B cell (primary cell): ENCODE data around the gene SCMH1. TPM values are rescaled to one million over a fixed set of nuclear protein-coding genes. Genes with fewer than 3 reads are reported as not detected.

Source experiments
- ATAC-seq: fragments of 200-7000 bp; cut with Tn5 transposase; one replicate; pipeline ENCODE4 v1.10.0; 2021; ENCODE audit warnings: low read depth, mild to moderate bottlenecking, moderate number of reproducible peaks, moderate library complexity
- CTCF ChIA-PET: fragments of 350-600 bp; sonication (Branson Sonifier 250); formaldehyde crosslinking; loops from one replicate; lab custom pipeline; 2021; ENCODE audit warnings: antibody characterized with exemption, inconsistent platforms; lab: Charles Lee
- POLR2A ChIA-PET: fragments of 350-600 bp; sonication (Branson Sonifier 250); formaldehyde crosslinking; loops from one replicate; lab custom pipeline; 2021; ENCODE audit warnings: antibody characterized with exemption; lab: Charles Lee
- DNase-seq: peaks from one replicate; pipeline ENCODE4 v3.0.0; 2013
- H2AFZ ChIP-seq: 2 replicates; pipeline ENCODE4 v1.6.1; 2012; ENCODE audit warnings: mild to moderate bottlenecking, low read depth, low read length; ENCODE audit not compliant: insufficient read depth, poor library complexity, severe bottlenecking
- H3K27ac ChIP-seq, 2 donors: 1 replicate in 1 of 2; 2 replicates in 1 of 2; pipeline ENCODE4 v1.5.1; 2012 to 2013; ENCODE audit warnings: low read length in 2 of 2, mild to moderate bottlenecking in 2 of 2, moderate library complexity in 1 of 2
- H3K27me3 ChIP-seq, 4 experiments: fragments of 200-600 bp in 1 of 4; sonication (generic) in 1 of 4; replicated peaks in 1 of 4; 1 replicate in 2 of 4; 2 replicates in 2 of 4; pipeline versions ENCODE4 v1.6.1 to v1.7.0; 2013 to 2016; ENCODE audit warnings: low read length in 3 of 4, mild to moderate bottlenecking in 2 of 4, mixed read lengths in 1 of 4, moderate library complexity in 1 of 4; ENCODE audit not compliant: insufficient read depth in 4 of 4, control insufficient read depth in 3 of 4; ENCODE audit errors: control extremely low read depth in 1 of 4
- H3K36me3 ChIP-seq, 2 experiments: replicated peaks in 1 of 2; 1 replicate in 1 of 2; 2 replicates in 1 of 2; pipeline versions ENCODE4 v1.6.1 to v1.7.1; 2013; ENCODE audit warnings: low read length in 1 of 2; ENCODE audit not compliant: insufficient read depth in 2 of 2, control insufficient read depth in 1 of 2; ENCODE audit errors: control extremely low read depth in 1 of 2, extremely low read depth in 1 of 2
- H3K4me1 ChIP-seq, 2 donors: fragments of 200-600 bp in 1 of 2; sonication (generic) in 1 of 2; 1 replicate in 1 of 2; 2 replicates in 1 of 2; pipeline versions ENCODE4 v1.5.1 to v1.6.1; 2013 to 2017; ENCODE audit warnings: low read length in 2 of 2; ENCODE audit not compliant: control insufficient read depth in 2 of 2, insufficient read depth in 2 of 2
- H3K4me2 ChIP-seq: replicated peaks from 2 replicates; pipeline ENCODE3; 2012; ENCODE audit warnings: mild to moderate bottlenecking, low read depth, low read length; ENCODE audit not compliant: poor library complexity, severe bottlenecking
- H3K4me3 ChIP-seq, 5 experiments: fragments of 200-600 bp in 1 of 5; sonication (generic) in 1 of 5; 1 replicate in 3 of 5; 2 replicates in 2 of 5; pipeline versions ENCODE4 v1.5.1 to v1.7.0; 2011 to 2016; ENCODE audit warnings: low read length in 4 of 5, mild to moderate bottlenecking in 4 of 5, low read depth in 2 of 5, control low read depth in 1 of 5, moderate library complexity in 1 of 5; ENCODE audit not compliant: insufficient read depth in 1 of 5; ENCODE audit errors: control extremely low read depth in 1 of 5, extremely low read depth in 1 of 5
- H3K79me2 ChIP-seq: fragments of 200-600 bp; sonication (generic); one replicate; pipeline ENCODE4 v1.6.0; 2016; ENCODE audit warnings: low read length; ENCODE audit not compliant: control insufficient read depth, insufficient read depth
- H3K9ac ChIP-seq: fragments of 200-600 bp; sonication (generic); 2 replicates; pipeline ENCODE4 v1.6.1; 2017; ENCODE audit warnings: mild to moderate bottlenecking, low read length, moderate library complexity
- H3K9me3 ChIP-seq, 3 donors: one replicate each; pipeline versions ENCODE4 v1.6.1 to v1.7.1; 2013; ENCODE audit warnings: low read length in 2 of 3; ENCODE audit not compliant: control insufficient read depth in 2 of 3, insufficient read depth in 1 of 3; ENCODE audit errors: control extremely low read depth in 1 of 3
- H4K20me1 ChIP-seq: 2 replicates; pipeline ENCODE4 v1.6.0; 2012; ENCODE audit warnings: mild to moderate bottlenecking, low read length; ENCODE audit not compliant: insufficient read depth, control insufficient read depth, poor library complexity, severe bottlenecking
- H3K27ac Mint-ChIP-seq: one replicate; pipeline ENCODE4 v1.8.0; 2021; ENCODE audit warnings: mixed read lengths
- H3K27me3 Mint-ChIP-seq: one replicate; pipeline ENCODE4 v1.8.0; 2021; ENCODE audit warnings: mixed read lengths
- H3K4me1 Mint-ChIP-seq: one replicate; pipeline ENCODE4 v1.8.0; 2021; ENCODE audit warnings: mixed read lengths
- H3K4me3 Mint-ChIP-seq: one replicate; pipeline ENCODE4 v1.8.0; 2021; ENCODE audit warnings: mixed read lengths
- H3K9me3 Mint-ChIP-seq: one replicate; pipeline ENCODE4 v1.8.0; 2022; ENCODE audit warnings: mixed read lengths; ENCODE audit not compliant: insufficient read depth
- EZH2 ChIP-seq: IDR thresholded peaks from 2 replicates; pipeline ENCODE4 v1.6.1; 2012; ENCODE audit warnings: borderline replicate concordance, low read depth, mild to moderate bottlenecking, moderate library complexity, low read length; ENCODE audit not compliant: insufficient read depth, poor library complexity, severe bottlenecking
- WGBS: methylation state at CpG from one replicate; pipeline ENCODE4 v1.1.5; 2013; ENCODE audit warnings: missing lambda C conversion rate; ENCODE audit not compliant: insufficient coverage; 5-methylcytosine and 5-hydroxymethylcytosine counted together
- intact Hi-C: fragments of 100-400 bp; cut with micrococcal nuclease; formaldehyde crosslinking; loops from one replicate; pipeline ENCODE4 v1.10.0; 2022
- polyA plus RNA-seq: library from polyadenylated mRNA; depleted of rRNA; stranded (reverse); fragments of >200 nt; gene quantifications from 2 replicates; pipeline ENCODE4 v1.2.3, GENCODE V29; 2012
- total RNA-seq, 2 donors: library from RNA; stranded (reverse); fragments of 120-200 nt in 1 of 2; gene quantifications; 1 replicate in 1 of 2; 2 replicates in 1 of 2; pipeline versions ENCODE4 v1.2.3 to v1.2.4, GENCODE V29; 2013 to 2022
- TF ChIP-seq, protein P1 (sequence below): fragments of 200-600 bp; IDR thresholded peaks from one replicate; pipeline ENCODE4 v1.8.0; 2022; ENCODE audit warnings: antibody characterized with exemption, mild to moderate bottlenecking

The SCMH1 gene
- total and polyA plus RNA-seq, 2 donors (not counting 1 experiment from before 2014, with no cell fraction given), result 29.4 to 33.3 TPM

- H3K4me3 ChIP-seq, result no peak overlapping the region
- H3K9ac ChIP-seq, result no peak overlapping the region
- Mint-ChIP-seq H3K4me3 (no peak overlapping the region), H3K27ac (no peak overlapping the region), H3K4me1 (no peaks in the 10 kb centered on the region), H3K27me3 (peaks cover 38% of the 10 kb centered on the region), H3K9me3 (no peaks in the 10 kb centered on the region)
- no peaks in the 10 kb centered on the region for H4K20me1 ChIP-seq
- H3K27ac ChIP-seq, result no peak overlapping the region
- no peaks in the 10 kb centered on the region for H3K36me3 ChIP-seq
- no peak for DNase-seq
- no peaks in the 10 kb centered on the region for H3K9me3 ChIP-seq
- H2AFZ ChIP-seq, result no peak overlapping the region
- ChIA-PET CTCF (interaction anchor here (1.1 to 5.9 kb wide), 4 partner anchors 15 to 134 kb away, joined by 3 to 73 read pairs (median 4); no protein-coding TSS in a partner anchor), POLR2A (no interaction called here)
- peaks cover 0 to 4% (median 0%) of the 10 kb centered on the region in 4 experiments for H3K27me3 ChIP-seq
- no peaks in the 10 kb centered on the region for H3K79me2 ChIP-seq
- TF ChIP-seq EZH2, result no peak
- TF ChIP-seq, protein P1, sequence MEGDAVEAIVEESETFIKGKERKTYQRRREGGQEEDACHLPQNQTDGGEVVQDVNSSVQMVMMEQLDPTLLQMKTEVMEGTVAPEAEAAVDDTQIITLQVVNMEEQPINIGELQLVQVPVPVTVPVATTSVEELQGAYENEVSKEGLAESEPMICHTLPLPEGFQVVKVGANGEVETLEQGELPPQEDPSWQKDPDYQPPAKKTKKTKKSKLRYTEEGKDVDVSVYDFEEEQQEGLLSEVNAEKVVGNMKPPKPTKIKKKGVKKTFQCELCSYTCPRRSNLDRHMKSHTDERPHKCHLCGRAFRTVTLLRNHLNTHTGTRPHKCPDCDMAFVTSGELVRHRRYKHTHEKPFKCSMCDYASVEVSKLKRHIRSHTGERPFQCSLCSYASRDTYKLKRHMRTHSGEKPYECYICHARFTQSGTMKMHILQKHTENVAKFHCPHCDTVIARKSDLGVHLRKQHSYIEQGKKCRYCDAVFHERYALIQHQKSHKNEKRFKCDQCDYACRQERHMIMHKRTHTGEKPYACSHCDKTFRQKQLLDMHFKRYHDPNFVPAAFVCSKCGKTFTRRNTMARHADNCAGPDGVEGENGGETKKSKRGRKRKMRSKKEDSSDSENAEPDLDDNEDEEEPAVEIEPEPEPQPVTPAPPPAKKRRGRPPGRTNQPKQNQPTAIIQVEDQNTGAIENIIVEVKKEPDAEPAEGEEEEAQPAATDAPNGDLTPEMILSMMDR, result no peak
- WGBS, result no CpG with 5 or more reads among the region's 2 CpGs
- intact Hi-C loops, result no loop called here
- no peak overlapping the region for H3K4me2 ChIP-seq
- H3K4me1 ChIP-seq, result no peaks in the 10 kb centered on the region
- ATAC-seq, result no peak
Observed at GRCh38 chr1:41284121-41284520, 42.0 kb upstream of the SCMH1 start.

- WGBS, result 48% methylated on average over 6 of the region's 9 CpGs
- POLR2A ChIA-PET, result no interaction called here
- Histone ChIP-seq H3K9ac (no peak overlapping the region), H3K4me2 (no peak overlapping the region), H4K20me1 (no peaks in the 10 kb centered on the region), H3K27ac (no peak overlapping the region), H3K4me1 (no peaks in the 10 kb centered on the region), H3K4me3 (no peak overlapping the region), H3K9me3 (no peaks in the 10 kb centered on the region), H2AFZ (no peak overlapping the region), H3K79me2 (no peaks in the 10 kb centered on the region), H3K36me3 (no peaks in the 10 kb centered on the region), H3K27me3 (peaks cover 0 to 5% (median 2%) of the 10 kb centered on the region in 4 experiments)
- peak; percentile 36 for ATAC-seq
- H3K27me3 Mint-ChIP-seq, result peaks cover 39% of the 10 kb centered on the region
- CTCF ChIA-PET, result interaction anchor here (0.7 to 5.9 kb wide), 10 partner anchors 11 to 233 kb away, joined by 3 to 73 read pairs (median 4); no protein-coding TSS in a partner anchor
- H3K4me3 Mint-ChIP-seq, result no peak overlapping the region
- TF ChIP-seq EZH2, result no peak
- TF ChIP-seq, protein P1, result peak; percentile 74
- DNase-seq, result peak; percentile 36
- no peak overlapping the region for H3K27ac Mint-ChIP-seq
- no peaks in the 10 kb centered on the region for H3K9me3 Mint-ChIP-seq
- intact Hi-C loops, result loop anchor here (1.0 kb wide), 1 partner anchor 135 kb away; no protein-coding TSS in a partner anchor
- H3K4me1 Mint-ChIP-seq, result no peaks in the 10 kb centered on the region
Observed at GRCh38 chr1:41282679-41283317, 40.7 kb upstream of the SCMH1 start.
